Right lobe of liver (tissue), 6 donors: ENCODE measurements around the gene CDKL1. TPM values are rescaled to one million over a fixed set of nuclear protein-coding genes. Genes with fewer than 3 reads are reported as not detected.

Experiments
- ATAC-seq, 4 donors: fragments of 200-7000 bp; cut with Tn5 transposase; one replicate each; pipeline ENCODE4 v1.9.1; 2020; ENCODE audit warnings: mild to moderate bottlenecking in 4 of 4, moderate library complexity in 4 of 4
- DNase-seq, 3 donors: peaks; one replicate each; pipeline ENCODE4 v3.0.0-alpha.2; 2020
- H3K27ac ChIP-seq, 3 donors: fragments of 200-600 bp; one replicate each; pipeline ENCODE4 v1.8.0; 2022
- H3K27me3 ChIP-seq, 2 donors: fragments of 200-600 bp; one replicate each; pipeline ENCODE4 v1.8.0; 2022
- H3K36me3 ChIP-seq, 4 donors: fragments of 200-600 bp; sonication (generic) in 1 of 4; one replicate each; pipeline versions ENCODE4 v1.5.1 to v1.8.0; 2017 to 2022; ENCODE audit warnings: control low read depth in 1 of 4
- H3K4me1 ChIP-seq, 4 donors: fragments of 200-600 bp; sonication (generic) in 1 of 4; one replicate each; pipeline versions ENCODE4 v1.5.1 to v1.8.0; 2017 to 2022; ENCODE audit warnings: control low read depth in 1 of 4
- H3K4me3 ChIP-seq, 3 donors: fragments of 200-600 bp; one replicate each; pipeline ENCODE4 v1.8.0; 2022
- H3K9me3 ChIP-seq, 4 donors: fragments of 200-600 bp; sonication (generic) in 1 of 4; one replicate each; pipeline versions ENCODE4 v1.5.1 to v1.8.0; 2017 to 2022; ENCODE audit warnings: control low read depth in 1 of 4
- CTCF ChIP-seq, 4 donors: fragments of 200-600 bp in 3 of 4; fragments of 450-650 bp in 1 of 4; IDR thresholded peaks; one replicate each; pipeline versions ENCODE4 v1.5.1 to v1.8.0; 2016 to 2022; ENCODE audit warnings: antibody characterized with exemption in 4 of 4, mild to moderate bottlenecking in 2 of 4
- POLR2A ChIP-seq: fragments of 450-650 bp; IDR thresholded peaks from one replicate; pipeline ENCODE4 v1.6.1; 2017; ENCODE audit warnings: antibody characterized with exemption, mild to moderate bottlenecking
- WGBS: methylation state at CpG from one replicate; pipeline ENCODE4 v1.1.6; 2018; ENCODE audit warnings: low coverage, low lambda C conversion rate; ENCODE audit not compliant: insufficient coverage; ENCODE audit errors: missing lambda C conversion rate; 5-methylcytosine and 5-hydroxymethylcytosine counted together
- intact Hi-C, 2 donors: fragments of 100-400 bp; cut with DNase I; formaldehyde crosslinking; loops; one replicate each; pipeline versions ENCODE4 v1.11.2 to v1.14.1; 2022
- total RNA-seq, 6 experiments: library from RNA; depleted of rRNA in 2 of 6; stranded (reverse); fragments of >200 nt in 2 of 6; fragmentation: NEBNext Ultra II Directional in 3 of 6; extraction: Animal tissue kit (Norgen Biotek cat#: 25700) in 3 of 6; gene quantifications; one replicate each; pipeline versions ENCODE4 v1.1.0 to v1.2.4, GENCODE V29; 2016 to 2023
- donor health status: DM: no; HTN: yes; CAD: no.
- donor health status: DM: no; HTN: no; CAD: no.
- donor health status: DM: no; HTN: no; CAD: no.
- donor health status: DM: no; HTN: yes; CAD: no.
- donor health status: DM: no; HTN: yes; CAD: no.

The CDKL1 gene
- total RNA-seq, 6 experiments from 2014 or later: 1.1 to 4.5 (median 2.8) TPM

- DNase-seq (no peak), ATAC-seq (peak in 1 of 4 donors; percentile 4)
- 1% methylated on average over 10 of the region's 18 CpGs for WGBS
- peaks cover 0 to 17% (median 3%) of the 10 kb centered on the region in 4 donors for H3K4me1 ChIP-seq
- intact Hi-C loops: no loop called here
- peak overlapping the region; percentile 65 to 85 (median 67) for H3K4me3 ChIP-seq
- no peaks in the 10 kb centered on the region for H3K9me3 ChIP-seq
- peak overlapping the region; percentile 81 to 84 (median 82) for H3K27ac ChIP-seq
- no peaks in the 10 kb centered on the region for H3K27me3 ChIP-seq
- no peak for TF ChIP-seq CTCF (IDR thresholded peaks at IDR 0.05)
- TF ChIP-seq POLR2A: no peak
- no peaks in the 10 kb centered on the region for H3K36me3 ChIP-seq
Measured at GRCh38 chr14:50312734-50313054, 84.0 kb downstream of the CDKL1 start.

- 0% methylated on average over 17 of the region's 83 CpGs for whole genome bisulfite sequencing
- H3K4me1 ChIP-seq: peaks cover 0 to 17% (median 3%) of the 10 kb centered on the region in 4 donors
- no peaks in the 10 kb centered on the region for H3K9me3 ChIP-seq
- peak; percentile 95 to 96 (median 96) for DNase-seq
- H3K27ac ChIP-seq: peak within 1 kb of the TSS; percentile 81 to 84 (median 82)
- H3K27me3 ChIP-seq: no peaks in the 10 kb centered on the region
- intact Hi-C loops: no loop called here
- peak; percentile 97 to 99 (median 98) for ATAC-seq
- H3K4me3 ChIP-seq: peak within 1 kb of the TSS; percentile 65 to 85 (median 67)
- H3K36me3 ChIP-seq: no peaks in the 10 kb centered on the region
- TF ChIP-seq CTCF (IDR thresholded peaks at IDR 0.05): peak in 1 of 4 donors; percentile 1
- peak; percentile 80 for TF ChIP-seq POLR2A
Measured at GRCh38 chr14:50311972-50312733, 84.5 kb downstream of the CDKL1 start, which contains the start of the genes DMAC2L and L2HGDH. DMAC2L (plus strand) TSS chr14:50312324; CDS start chr14:50321488, 9,164 bp downstream. L2HGDH (minus strand) TSS chr14:50312229; CDS start chr14:50312150, 79 bp downstream.

- H3K9me3 ChIP-seq: no peaks in the 10 kb centered on the region
- 1% methylated on average over 13 of the region's 18 CpGs for WGBS
- peak; percentile 46 to 69 (median 47) for TF ChIP-seq CTCF (IDR thresholded peaks at IDR 0.05)
- no peak for TF ChIP-seq POLR2A
- no peaks in the 10 kb centered on the region for H3K36me3 ChIP-seq
- intact Hi-C loops: no loop called here
- peak overlapping the region; percentile 81 to 84 (median 82) for H3K27ac ChIP-seq
- H3K4me1 ChIP-seq: peaks cover 0 to 17% (median 3%) of the 10 kb centered on the region in 4 donors
- peak overlapping the region; percentile 65 to 85 (median 67) for H3K4me3 ChIP-seq
- ATAC-seq (peak in 2 of 4 donors; percentile 22 to 30), DNase-seq (no peak)
- no peaks in the 10 kb centered on the region for H3K27me3 ChIP-seq
Measured at GRCh38 chr14:50311337-50311971, 85.2 kb downstream of the CDKL1 start.

GRCh38 chr14:50310445-50310844 is 86.2 kb downstream of the CDKL1 start:
- DNase-seq: no peak
- H3K4me1 ChIP-seq: peaks cover 0 to 17% (median 3%) of the 10 kb centered on the region in 4 donors
- H3K4me3 ChIP-seq: no peak overlapping the region
- TF ChIP-seq POLR2A (no peak), CTCF (IDR thresholded peaks at IDR 0.05) (no peak)
- intact Hi-C loops: no loop called here
- 92% methylated on average over 2 of the region's 4 CpGs for WGBS
- ATAC-seq: no peak
- H3K27ac ChIP-seq: no peak overlapping the region
- no peaks in the 10 kb centered on the region for H3K27me3 ChIP-seq
- no peaks in the 10 kb centered on the region for H3K36me3 ChIP-seq
- H3K9me3 ChIP-seq: no peaks in the 10 kb centered on the region
